Mucosa of gallbladder (tissue), 1 donor: ENCODE measurements around the gene HYAL3. TPM values are rescaled to one million over a fixed set of nuclear protein-coding genes. Genes with fewer than 3 reads are reported as not detected.
"Not testable (repeated sequence)": the region's sequence is repeated elsewhere in the genome, so short reads cannot be mapped to it uniquely, and the experiment has no call there.

ENCODE experiments used
- DNase-seq: peaks from one replicate; pipeline ENCODE4 v3.0.0-alpha.2; 2020; ENCODE audit warnings: low spot score
- total RNA-seq: library from RNA; stranded (reverse); gene quantifications from one replicate; pipeline ENCODE4 v1.2.1, GENCODE V29; 2021
- donor health status: DM: no; HTN: no; CAD: no.

HYAL3 gene
- total RNA-seq, 1 donor from 2014 or later = 7.8 TPM

GRCh38 chr3:50271314-50271936 is 27.8 kb downstream of the HYAL3 start:
- DNase-seq = no peak

GRCh38 chr3:50270422-50271224 is 28.6 kb downstream of the HYAL3 start:
- DNase-seq = no peak

GRCh38 chr3:50269977-50270413 is 29.2 kb downstream of the HYAL3 start:
- DNase-seq = no peak

GRCh38 chr3:50269460-50269859 is 29.7 kb downstream of the HYAL3 start:
- no peak for DNase-seq

GRCh38 chr3:50268703-50269451 is 30.3 kb downstream of the HYAL3 start, which contains the start of gene SEMA3B:
TSS of gene SEMA3B (plus strand) at chr3:50269147. CDS start at chr3:50269241, 94 bp downstream.
- peak; percentile 84 for DNase-seq

GRCh38 chr3:50268276-50268675 is 30.9 kb downstream of the HYAL3 start:
- DNase-seq = no peak

GRCh38 chr3:50267280-50267913 is 31.8 kb downstream of the HYAL3 start:
- DNase-seq = peak; percentile 66

GRCh38 chr3:50266836-50267235 is 32.4 kb downstream of the HYAL3 start:
- no peak for DNase-seq

GRCh38 chr3:50266017-50266416 is 33.2 kb downstream of the HYAL3 start:
- no peak for DNase-seq

GRCh38 chr3:50265571-50265970 is 33.6 kb downstream of the HYAL3 start:
- DNase-seq = no peak

- DNase-seq = no peak
These were observed 34.2 kb downstream of the HYAL3 start for GRCh38 chr3:50264964-50265485.

- DNase-seq = peak; percentile 78
These were observed 34.7 kb downstream of the HYAL3 start for GRCh38 chr3:50264383-50264963.

GRCh38 chr3:50263478-50264382 is 35.5 kb downstream of the HYAL3 start:
- no peak for DNase-seq

GRCh38 chr3:50262778-50263177 is 36.4 kb downstream of the HYAL3 start:
- DNase-seq = no peak

GRCh38 chr3:50262200-50262599 is 37.0 kb downstream of the HYAL3 start:
- not testable (repeated sequence) for DNase-seq

- DNase-seq = no peak
These were observed 37.7 kb downstream of the HYAL3 start for GRCh38 chr3:50261505-50261904.

- no peak for DNase-seq
These were observed 38.2 kb downstream of the HYAL3 start for GRCh38 chr3:50260942-50261441.

- peak; percentile 95 for DNase-seq
These were observed 38.9 kb downstream of the HYAL3 start for GRCh38 chr3:50260027-50260941.
